Measurements from ENCODE around the gene LZTR1.

DNA sequence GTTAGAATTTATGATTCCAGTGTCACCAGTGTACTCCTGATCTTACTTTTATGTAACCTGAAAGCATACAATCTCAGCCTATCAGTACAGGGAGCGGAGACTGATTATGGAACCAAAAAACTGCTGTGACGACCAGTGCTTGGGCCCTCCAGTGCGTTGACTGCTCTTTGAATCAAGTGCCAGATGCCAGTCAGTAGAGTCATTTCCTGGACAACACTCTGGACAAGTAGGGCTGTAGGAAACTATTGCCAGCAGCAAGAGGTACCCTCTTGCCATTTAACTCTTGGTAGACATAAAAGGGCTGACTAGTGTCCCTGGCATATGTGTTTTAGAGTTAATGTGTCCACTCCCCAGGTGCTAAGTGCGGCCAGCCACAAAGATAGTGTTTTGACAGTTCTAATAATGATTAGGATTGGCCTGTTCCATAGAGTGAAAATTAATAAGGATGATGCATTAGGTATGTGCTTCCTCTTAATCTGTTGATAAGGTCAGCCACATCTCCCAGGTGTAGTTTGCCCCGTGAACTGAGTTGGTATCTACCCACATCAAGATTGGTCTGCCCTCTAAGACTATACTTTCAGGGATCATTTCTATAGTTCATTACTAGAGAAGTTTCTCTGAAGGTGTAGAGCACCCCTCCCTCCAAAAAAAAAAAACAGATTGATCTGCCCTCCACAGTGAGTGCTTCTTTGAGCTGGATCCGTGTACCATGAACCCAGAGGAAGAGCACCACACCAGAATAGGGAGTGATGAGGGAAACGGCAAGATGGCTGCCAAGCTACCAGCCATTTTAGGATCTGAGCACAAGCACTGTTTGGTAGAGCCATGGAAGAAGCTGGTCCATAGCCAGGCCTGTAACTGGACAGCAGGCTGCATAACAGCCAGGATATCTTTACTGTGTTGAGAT lies 35.8 kb upstream of the LZTR1 start:
- TF ChIP-seq, protein P1, sequence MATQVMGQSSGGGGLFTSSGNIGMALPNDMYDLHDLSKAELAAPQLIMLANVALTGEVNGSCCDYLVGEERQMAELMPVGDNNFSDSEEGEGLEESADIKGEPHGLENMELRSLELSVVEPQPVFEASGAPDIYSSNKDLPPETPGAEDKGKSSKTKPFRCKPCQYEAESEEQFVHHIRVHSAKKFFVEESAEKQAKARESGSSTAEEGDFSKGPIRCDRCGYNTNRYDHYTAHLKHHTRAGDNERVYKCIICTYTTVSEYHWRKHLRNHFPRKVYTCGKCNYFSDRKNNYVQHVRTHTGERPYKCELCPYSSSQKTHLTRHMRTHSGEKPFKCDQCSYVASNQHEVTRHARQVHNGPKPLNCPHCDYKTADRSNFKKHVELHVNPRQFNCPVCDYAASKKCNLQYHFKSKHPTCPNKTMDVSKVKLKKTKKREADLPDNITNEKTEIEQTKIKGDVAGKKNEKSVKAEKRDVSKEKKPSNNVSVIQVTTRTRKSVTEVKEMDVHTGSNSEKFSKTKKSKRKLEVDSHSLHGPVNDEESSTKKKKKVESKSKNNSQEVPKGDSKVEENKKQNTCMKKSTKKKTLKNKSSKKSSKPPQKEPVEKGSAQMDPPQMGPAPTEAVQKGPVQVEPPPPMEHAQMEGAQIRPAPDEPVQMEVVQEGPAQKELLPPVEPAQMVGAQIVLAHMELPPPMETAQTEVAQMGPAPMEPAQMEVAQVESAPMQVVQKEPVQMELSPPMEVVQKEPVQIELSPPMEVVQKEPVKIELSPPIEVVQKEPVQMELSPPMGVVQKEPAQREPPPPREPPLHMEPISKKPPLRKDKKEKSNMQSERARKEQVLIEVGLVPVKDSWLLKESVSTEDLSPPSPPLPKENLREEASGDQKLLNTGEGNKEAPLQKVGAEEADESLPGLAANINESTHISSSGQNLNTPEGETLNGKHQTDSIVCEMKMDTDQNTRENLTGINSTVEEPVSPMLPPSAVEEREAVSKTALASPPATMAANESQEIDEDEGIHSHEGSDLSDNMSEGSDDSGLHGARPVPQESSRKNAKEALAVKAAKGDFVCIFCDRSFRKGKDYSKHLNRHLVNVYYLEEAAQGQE (IDR thresholded peaks at IDR 0.05; ENCODE audit: insufficient read depth in 1 of 2, low read depth in 2 of 2, low read length in 1 of 2) = no peak
- TF ChIP-seq POLR2AphosphoS5 (IDR thresholded peaks at IDR 0.05; ENCODE audit: low read depth, low read length) (no peak), TCF7L2 (IDR thresholded peaks at IDR 0.05; ENCODE audit: low read depth, low read length) (no peak), SIN3A (IDR thresholded peaks at IDR 0.05; ENCODE audit: borderline replicate concordance, insufficient read depth, low read depth, low read length) (no peak)
- TF ChIP-seq, protein P2, sequence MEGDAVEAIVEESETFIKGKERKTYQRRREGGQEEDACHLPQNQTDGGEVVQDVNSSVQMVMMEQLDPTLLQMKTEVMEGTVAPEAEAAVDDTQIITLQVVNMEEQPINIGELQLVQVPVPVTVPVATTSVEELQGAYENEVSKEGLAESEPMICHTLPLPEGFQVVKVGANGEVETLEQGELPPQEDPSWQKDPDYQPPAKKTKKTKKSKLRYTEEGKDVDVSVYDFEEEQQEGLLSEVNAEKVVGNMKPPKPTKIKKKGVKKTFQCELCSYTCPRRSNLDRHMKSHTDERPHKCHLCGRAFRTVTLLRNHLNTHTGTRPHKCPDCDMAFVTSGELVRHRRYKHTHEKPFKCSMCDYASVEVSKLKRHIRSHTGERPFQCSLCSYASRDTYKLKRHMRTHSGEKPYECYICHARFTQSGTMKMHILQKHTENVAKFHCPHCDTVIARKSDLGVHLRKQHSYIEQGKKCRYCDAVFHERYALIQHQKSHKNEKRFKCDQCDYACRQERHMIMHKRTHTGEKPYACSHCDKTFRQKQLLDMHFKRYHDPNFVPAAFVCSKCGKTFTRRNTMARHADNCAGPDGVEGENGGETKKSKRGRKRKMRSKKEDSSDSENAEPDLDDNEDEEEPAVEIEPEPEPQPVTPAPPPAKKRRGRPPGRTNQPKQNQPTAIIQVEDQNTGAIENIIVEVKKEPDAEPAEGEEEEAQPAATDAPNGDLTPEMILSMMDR (IDR thresholded peaks at IDR 0.05) = no peak

Measured in Panc1 (cell line).